ENCODE measurements around the gene ELOVL1. TPM values are rescaled to one million over a fixed set of nuclear protein-coding genes. Genes with fewer than 3 reads are reported as not detected.

The ELOVL1 gene
- total RNA-seq, 2 donors from 2014 or later, result 17.5 to 21.8 TPM

- H3K27ac ChIP-seq, result no peak overlapping the region
- DNase-seq (no peak), ATAC-seq (no peak)
- no peaks in the 10 kb centered on the region for H3K36me3 ChIP-seq (replicated peaks in 1 of 2; ENCODE audit: insufficient read depth in 1 of 2, low read depth in 2 of 2)
- no peak overlapping the region for H3K4me3 ChIP-seq
- no peaks in the 10 kb centered on the region for H3K27me3 ChIP-seq
- H3K9me3 ChIP-seq, result no peaks in the 10 kb centered on the region
- no peak for TF ChIP-seq POLR2A (IDR thresholded peaks at IDR 0.05)
- TF ChIP-seq CTCF (IDR thresholded peaks at IDR 0.05), result no peak
- peaks cover 16% of the 10 kb centered on the region for H3K4me1 ChIP-seq
- WGBS, 2 donors, result 85 to 91% methylated on average over 10 of the region's 10 CpGs
- intact Hi-C loops (cut with DNase I), result loop anchor here (10.0 kb wide), 1 partner anchor 57 kb away; no protein-coding TSS in a partner anchor
Measured at GRCh38 chr1:43351421-43352350, 16.1 kb downstream of the ELOVL1 start.

- no peaks in the 10 kb centered on the region for H3K36me3 ChIP-seq (replicated peaks in 1 of 2; ENCODE audit: insufficient read depth in 1 of 2, low read depth in 2 of 2)
- WGBS, 2 donors, result 89 to 95% methylated on average over 1 of the region's 1 CpG
- intact Hi-C loops (cut with DNase I), result loop anchor here (10.0 kb wide), 1 partner anchor 56 kb away; no protein-coding TSS in a partner anchor
- TF ChIP-seq POLR2A (IDR thresholded peaks at IDR 0.05) (no peak), CTCF (IDR thresholded peaks at IDR 0.05) (no peak)
- no peaks in the 10 kb centered on the region for H3K9me3 ChIP-seq
- peaks cover 16% of the 10 kb centered on the region for H3K4me1 ChIP-seq
- H3K27ac ChIP-seq, result no peak overlapping the region
- ATAC-seq, result no peak
- DNase-seq, result no peak
- H3K4me3 ChIP-seq, result no peak overlapping the region
- no peaks in the 10 kb centered on the region for H3K27me3 ChIP-seq
Measured at GRCh38 chr1:43350976-43351375, 16.8 kb downstream of the ELOVL1 start.

- WGBS, 2 donors, result 31 to 36% methylated on average over 11 of the region's 11 CpGs
- H3K27me3 ChIP-seq, result no peaks in the 10 kb centered on the region
- peak overlapping the region; percentile 96 to 99 (median 98) for H3K27ac ChIP-seq
- peaks cover 18% of the 10 kb centered on the region for H3K4me1 ChIP-seq
- no peak overlapping the region for H3K4me3 ChIP-seq
- H3K36me3 ChIP-seq (replicated peaks in 1 of 2; ENCODE audit: insufficient read depth in 1 of 2, low read depth in 2 of 2), result no peaks in the 10 kb centered on the region
- no peaks in the 10 kb centered on the region for H3K9me3 ChIP-seq
- ATAC-seq (no peak), DNase-seq (no peak)
- no peak for TF ChIP-seq CTCF (IDR thresholded peaks at IDR 0.05)
- TF ChIP-seq POLR2A (IDR thresholded peaks at IDR 0.05), result no peak
- intact Hi-C loops (cut with DNase I), result loop anchor here (10.0 kb wide), 1 partner anchor 55 kb away; no protein-coding TSS in a partner anchor
Measured at GRCh38 chr1:43349594-43350306, 18.1 kb downstream of the ELOVL1 start.

GRCh38 chr1:43348809-43349593 lies 18.8 kb downstream of the ELOVL1 start:
- ATAC-seq (peak; percentile 92), DNase-seq (peak; percentile 95 to 97 (median 96))
- Histone ChIP-seq H3K4me1 (peaks cover 20% of the 10 kb centered on the region), H3K4me3 (peak overlapping the region in 1 of 2 donors; percentile 37), H3K9me3 (no peaks in the 10 kb centered on the region), H3K36me3 (replicated peaks in 1 of 2; ENCODE audit: insufficient read depth in 1 of 2, low read depth in 2 of 2) (no peaks in the 10 kb centered on the region), H3K27ac (peak overlapping the region; percentile 96 to 99 (median 98)), H3K27me3 (no peaks in the 10 kb centered on the region)
- TF ChIP-seq CTCF (IDR thresholded peaks at IDR 0.05), result peak in 2 of 7 experiments; percentile 13 to 22
- peak; percentile 70 to 97 (median 93) for TF ChIP-seq POLR2A (IDR thresholded peaks at IDR 0.05)
- intact Hi-C loops (cut with DNase I), result no loop called here
- WGBS, 2 donors, result 10 to 16% methylated on average over 19 to 69 of the region's 72 CpGs
